Esophagus squamous epithelium (tissue), 4 donors: Measurements from ENCODE around the gene SPDEF.

ENCODE experiments used
- CTCF ChIP-seq, 6 experiments: fragments of 450-650 bp in 4 of 6; fragments of 200-600 bp in 2 of 6; sonication (generic) in 2 of 6; IDR thresholded peaks; one replicate each; pipeline ENCODE4 v1.5.1; 2016 to 2019; ENCODE audit warnings: antibody characterized with exemption in 6 of 6, mild to moderate bottlenecking in 4 of 6, moderate library complexity in 4 of 6
- POLR2A ChIP-seq, 4 donors: fragments of 450-650 bp; IDR thresholded peaks; one replicate each; pipeline ENCODE4 v1.6.1; 2017; ENCODE audit warnings: antibody characterized with exemption in 4 of 4, mild to moderate bottlenecking in 4 of 4, moderate library complexity in 3 of 4

- TF ChIP-seq POLR2A (IDR thresholded peaks at IDR 0.05) (no peak), CTCF (IDR thresholded peaks at IDR 0.05) (no peak)
Observed at GRCh38 chr6:34506718-34507117, 49.4 kb downstream of the SPDEF start.
